TTC549 (cell line): ENCODE data around the gene CATSPERD.
"Not testable (repeated sequence)": the region's sequence is repeated elsewhere in the genome, so short reads cannot be mapped to it uniquely, and the experiment has no call there.

Experiments used
- FAIRE-seq: peaks from 2 replicates; lab custom pipeline; 2012; peaks lifted over from hg19 to GRCh38; lab: Jason Lieb, UNC

The CATSPERD gene

DNA sequence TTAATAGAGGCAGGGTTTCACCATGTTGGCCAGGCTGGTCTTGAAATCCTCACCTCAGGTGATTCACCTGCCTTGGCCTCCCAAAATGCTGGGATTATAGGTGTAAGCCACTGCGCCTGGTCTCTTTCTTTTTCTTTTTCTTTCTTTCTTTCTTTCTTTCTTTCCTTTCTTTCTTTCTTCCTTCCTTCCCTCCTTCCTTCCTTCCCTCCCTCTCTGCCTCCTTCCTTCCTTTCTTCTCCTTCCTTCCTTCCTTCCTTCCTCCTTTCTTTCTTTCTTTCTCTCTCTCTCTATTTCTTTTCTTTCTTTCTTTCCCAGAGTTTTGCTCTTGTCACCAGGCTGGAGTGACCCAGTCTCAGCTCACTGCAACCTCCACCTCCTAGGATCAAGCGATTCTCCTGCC, 12.7 kb downstream of the CATSPERD start:
- FAIRE-seq: not testable (repeated sequence)

DNA sequence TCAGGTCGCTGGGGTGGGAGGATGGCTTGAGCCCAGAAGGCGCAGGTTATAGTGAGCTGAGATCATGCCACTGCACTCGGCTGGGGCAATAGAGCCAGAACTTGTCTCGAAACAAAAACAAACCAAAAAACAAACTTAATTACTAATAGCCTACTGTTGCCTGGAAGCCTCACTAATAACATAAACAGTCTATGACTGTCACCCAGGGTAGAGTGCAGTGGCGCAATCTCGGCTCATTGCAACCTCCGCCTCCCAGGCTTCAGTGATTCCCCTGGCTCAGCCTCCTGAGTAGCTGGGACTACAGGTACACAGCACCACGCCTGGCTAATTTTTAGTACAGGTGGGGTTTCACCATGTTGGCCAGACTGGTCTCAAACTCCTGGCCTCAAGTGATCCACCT, 18.0 kb downstream of the CATSPERD start:
- no peak for FAIRE-seq

DNA sequence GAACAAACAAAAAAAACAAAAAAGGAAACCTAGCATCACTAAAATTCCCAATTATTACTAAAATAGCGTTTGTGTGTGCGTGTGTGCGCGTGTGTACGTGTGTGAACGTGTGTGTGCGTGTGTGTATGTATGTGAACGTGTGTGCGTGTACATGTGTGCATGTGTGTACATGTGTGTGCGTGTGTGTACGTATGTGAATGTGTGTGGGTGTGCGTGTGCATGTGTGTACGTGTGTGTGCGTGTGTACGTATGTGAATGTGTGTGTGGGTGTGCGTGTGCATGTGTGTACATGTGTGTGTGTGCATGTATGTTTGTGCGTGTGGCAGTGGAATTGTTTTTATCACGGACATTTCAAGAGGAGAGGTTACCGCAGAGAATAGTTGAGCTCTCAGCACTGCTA, 21.6 kb downstream of the CATSPERD start:
- no peak for FAIRE-seq

DNA sequence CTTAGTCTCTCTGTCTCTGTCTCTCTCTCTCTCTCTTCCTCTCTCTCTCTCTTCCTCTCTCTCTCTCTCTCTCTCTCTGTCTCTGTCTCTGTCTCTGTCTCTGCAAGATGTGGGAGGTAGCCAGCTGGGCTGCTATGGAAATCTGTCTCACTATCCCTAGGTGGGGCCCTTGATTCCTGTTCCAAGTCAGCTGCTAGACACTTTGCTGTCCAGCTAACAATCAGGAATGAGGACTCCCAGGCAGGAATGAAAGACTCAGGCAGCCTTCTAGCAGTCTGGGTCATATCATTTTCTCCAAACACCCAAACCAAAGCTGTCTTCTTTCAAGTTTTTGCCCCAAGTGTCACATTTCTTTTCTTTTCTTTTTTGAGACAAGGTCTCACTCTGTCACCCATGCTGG, 23.2 kb downstream of the CATSPERD start:
- no peak for FAIRE-seq

DNA sequence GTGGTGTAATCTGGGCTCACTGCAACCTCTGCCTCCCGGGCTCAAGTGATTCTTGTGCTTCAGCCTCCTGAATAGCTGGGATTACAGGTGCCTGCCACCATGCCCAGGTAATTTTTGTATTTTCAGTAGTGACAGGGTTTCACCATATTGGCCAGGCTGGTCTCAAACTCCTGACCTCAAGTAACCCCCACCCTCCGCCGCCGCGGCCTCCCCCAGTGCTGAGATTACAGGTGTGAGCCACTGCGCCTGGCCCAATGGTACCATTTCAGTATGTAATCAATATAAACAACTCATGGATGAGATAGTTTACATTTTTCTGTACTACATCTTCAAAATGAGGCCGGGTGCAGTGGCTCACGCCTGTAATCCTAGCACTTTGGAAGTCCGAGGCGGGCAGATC, 24.6 kb downstream of the CATSPERD start:
- FAIRE-seq: not testable (repeated sequence)

DNA sequence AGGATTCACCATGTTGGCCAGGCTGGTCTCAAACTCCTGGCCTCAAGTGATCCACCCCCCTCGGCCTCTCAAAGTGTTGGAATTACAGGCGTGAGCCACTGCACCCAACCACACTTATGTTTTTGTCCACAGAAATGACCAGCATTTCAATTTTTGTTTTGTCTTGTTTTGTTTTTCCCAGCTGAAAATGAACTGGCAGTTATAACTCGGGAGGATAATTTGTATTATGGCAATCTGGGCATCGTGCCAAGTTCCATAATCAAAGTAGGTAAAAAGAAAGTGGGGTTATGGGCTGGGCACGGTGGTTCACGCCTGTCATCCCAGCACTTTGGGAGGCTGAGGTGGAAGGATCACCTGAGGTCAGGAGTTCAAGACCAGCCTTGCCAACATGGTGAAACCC, 28.5 kb downstream of the CATSPERD start:
- FAIRE-seq: not testable (repeated sequence)

DNA sequence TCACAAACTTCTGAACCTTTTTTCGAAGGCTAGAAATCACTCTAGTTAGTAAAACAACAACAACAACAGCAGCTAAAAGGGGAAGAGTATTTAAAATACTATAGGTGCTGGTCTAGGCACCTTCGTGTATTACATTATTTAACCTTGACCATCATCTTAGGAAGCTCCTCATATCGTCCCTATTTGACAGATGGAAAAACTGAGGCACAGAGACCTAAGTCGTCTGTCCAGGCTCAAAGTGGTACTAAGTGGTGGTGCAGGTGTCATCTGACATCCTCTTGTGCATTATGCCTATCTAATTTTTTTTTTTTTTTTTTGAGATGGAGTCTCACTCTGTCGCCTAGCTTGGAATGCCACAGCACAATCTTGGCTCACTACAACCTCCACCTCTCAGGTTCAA, 29.1 kb downstream of the CATSPERD start:
- FAIRE-seq: no peak

DNA sequence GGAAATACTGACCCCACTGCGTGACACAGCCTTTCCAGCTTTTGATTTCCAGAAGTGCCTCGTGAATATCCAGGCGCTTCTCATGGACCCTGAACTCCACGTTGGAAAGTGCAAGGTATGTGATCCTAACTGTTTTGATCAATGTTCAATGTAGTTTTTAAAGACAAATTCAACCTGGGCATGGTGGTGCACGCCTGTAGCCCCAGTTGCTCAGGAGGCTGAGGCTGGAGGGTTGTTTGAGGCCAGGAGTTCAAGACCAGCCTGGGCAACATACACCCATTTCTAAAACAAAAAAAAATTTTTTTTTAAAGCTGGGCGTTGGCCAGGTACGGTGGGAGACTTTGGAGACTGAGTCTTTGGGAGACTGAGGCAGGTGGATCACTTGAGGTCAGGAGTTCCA, 31.3 kb downstream of the CATSPERD start:
- no peak for FAIRE-seq

DNA sequence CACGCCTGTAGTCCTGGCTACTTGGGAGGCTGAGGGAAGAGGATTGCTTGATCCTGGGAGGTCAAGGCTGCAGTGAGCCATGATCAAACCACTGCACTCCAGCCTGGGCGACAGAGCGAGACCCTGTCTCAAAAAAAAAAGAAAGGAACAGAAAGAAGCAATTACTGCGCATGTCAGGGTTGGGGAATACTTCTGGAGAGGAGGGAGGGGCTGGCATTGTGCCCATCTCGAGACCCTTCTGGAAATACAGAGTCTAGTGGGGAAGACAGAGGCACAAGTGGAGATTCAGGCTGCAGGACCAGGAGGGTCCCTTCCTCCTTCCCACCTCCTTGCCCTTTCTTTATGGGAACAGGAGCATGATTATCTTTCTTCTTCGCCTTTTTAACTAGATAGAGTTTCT, 33.3 kb downstream of the CATSPERD start:
- FAIRE-seq: no peak

DNA sequence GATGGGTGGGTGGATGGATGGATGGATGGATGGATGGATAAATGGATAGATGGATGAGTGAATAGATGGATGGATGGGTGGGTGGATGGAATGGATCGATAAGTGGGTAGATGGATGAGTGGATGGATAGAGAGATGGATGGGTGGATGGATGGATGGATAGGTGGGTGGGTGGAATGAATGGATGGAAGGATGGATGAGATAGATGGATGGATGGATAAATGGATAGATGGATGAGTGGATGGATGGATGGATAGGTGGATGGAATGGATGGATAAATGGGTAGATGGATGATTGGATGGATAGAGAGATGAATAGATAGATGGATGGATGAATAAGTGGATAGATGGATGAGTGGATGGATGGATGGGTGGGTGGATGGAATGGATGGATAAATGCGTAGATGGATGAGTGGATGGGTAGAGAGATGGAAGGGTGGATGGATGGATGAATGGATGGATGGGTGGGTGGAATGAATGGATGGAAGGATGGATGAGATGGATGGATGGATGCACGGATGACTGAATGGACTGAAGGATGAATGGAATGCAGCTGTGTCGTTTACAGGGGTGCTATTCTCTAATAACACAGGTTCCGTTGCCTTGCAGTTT, 42.3 kb downstream of the CATSPERD start:
- FAIRE-seq: no peak

DNA sequence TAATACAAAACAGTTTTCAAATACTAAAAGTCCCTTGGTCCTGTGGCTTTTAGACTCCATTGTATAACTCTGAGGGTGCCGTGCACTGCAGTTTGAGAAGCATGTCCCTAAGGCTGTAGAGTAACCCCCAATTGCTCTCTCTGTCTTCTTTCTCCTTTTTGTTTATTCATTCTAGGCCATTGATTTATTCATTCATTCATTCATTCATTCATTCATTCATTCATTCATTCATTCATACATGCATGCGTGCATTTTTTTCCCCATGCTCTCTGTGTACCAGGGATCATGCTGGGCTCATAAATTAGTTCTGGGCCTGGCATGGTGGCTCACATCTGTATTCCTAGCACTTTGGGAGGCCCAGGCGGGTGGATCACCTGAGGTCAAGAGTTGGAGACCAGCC, 44.8 kb downstream of the CATSPERD start:
- no peak for FAIRE-seq

DNA sequence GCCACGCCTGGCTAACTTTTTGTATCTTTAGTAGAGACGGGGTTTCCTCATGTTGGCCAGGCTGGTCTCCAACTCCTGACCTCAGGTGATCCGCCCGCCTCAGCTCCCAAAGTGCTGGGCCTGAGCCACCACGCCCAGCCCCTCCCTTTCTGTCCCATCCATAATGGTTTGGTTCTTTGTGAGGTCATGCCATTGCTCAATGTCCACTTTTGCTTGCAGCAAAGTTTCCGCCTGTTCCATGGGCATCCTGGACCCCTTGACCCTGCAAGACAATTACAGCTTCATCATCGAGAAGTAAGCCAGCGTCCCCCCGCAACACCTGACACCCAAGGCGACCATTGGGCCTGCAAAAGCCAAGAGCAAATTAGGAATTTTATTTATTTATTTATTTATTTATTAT, 47.5 kb downstream of the CATSPERD start:
- no peak for FAIRE-seq

DNA sequence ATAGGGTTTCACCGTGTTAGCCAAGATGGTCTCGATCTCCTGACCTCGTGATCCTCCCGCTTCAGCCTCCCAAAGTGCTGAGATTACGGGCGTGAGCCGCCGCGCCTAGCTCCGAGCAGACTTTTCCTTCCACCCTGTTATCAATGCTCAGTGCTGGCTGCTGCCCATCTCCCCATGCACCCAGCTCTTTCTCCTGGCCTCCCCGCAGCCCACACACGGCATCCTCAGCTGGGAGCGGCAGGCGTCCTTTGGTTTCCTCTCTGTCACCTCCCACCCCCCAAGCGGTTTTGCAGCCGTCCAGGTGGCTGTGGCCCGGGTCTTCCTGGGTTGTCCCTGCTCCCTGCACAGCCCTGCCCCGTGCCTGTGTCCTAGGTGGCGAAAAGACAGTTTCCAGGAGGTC, 52.0 kb downstream of the CATSPERD start:
- FAIRE-seq: no peak

DNA sequence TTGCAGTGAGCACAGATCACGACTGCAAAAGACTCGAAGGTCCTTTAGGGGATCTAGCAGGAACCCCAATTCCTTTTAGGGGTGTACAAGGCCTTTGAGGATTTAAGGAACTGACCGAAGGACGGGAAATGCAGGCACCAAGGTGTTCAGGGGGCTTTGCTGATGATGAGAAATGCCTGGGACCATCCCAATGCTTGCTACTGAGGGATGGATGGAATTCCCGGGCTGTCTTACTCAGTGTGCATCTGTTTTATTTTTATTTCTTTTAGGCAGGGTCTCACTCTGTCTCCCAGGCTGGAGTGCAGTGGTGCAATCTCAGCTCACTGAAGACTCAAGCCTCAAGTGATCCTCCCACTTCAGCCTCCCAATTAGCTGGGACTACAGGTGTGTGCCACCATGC, 52.8 kb downstream of the CATSPERD start:
- no peak for FAIRE-seq

DNA sequence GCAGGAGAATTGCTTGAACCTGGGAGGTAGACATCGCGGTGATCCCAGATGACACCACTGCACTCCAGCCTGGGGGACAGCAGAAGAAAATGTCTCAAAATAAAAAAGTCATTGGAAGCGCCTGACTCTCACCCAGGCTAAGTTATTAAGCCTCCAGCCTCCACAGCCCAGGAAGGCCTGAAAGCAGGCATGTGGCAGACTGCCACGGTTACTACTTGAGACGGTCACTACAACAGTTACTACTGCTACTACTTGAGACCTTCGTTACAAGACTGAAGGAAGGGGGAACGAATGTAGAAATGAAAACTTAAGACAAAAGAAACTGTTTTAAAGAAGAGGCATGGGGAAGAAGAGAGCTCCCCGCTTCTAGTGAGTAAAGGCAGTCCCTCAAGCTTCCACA, 54.5 kb downstream of the CATSPERD start:
- FAIRE-seq: no peak

DNA sequence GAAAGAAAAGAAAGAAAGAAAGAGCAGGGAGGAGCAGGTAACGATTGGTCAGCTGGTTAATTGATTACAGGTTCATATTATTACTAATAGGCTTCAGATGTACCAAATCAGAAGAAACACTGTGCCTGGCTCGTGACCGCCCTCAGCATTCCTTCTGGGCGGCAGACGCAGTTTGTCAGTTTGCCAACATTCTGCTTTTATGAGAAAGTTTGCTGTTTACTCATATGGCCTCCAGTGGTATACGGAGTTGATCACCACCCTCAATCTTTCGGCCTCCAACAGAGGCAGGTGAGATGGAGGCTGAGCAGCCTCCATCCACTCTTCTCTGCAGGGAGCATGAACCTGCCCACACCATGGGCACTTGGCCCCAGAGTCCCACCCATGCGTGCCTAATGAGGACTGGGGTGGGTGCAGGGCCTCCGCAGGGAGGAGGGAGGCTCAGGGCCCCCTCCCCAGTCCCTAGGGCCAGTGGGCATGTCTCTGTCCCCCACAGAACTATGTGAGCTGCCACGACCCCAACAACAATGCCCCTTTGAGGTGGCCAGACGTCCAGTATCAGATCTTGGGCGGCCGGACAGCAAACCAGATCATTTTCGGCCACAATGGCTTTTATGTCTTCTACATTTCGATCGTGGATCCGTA, 55.4 kb downstream of the CATSPERD start:
- FAIRE-seq: no peak

DNA sequence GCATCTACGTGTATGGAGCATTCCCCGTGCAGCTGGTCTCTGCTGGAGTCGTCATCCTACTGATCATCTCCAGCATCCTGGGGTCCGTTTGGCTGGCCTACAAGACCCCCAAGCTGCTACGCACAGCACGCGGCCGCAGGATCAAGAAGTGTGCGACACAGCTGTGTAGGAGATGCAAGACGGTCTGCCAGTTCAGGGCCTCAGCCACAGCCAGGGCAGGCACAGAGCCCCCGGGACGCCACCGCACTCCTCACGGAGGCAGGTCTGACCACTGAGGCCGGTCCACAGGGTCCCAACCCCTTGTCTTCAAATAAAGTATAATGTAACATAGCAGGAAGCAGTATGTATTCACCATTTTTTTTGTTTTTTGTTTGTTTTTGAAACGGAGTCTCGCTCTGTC, 58.0 kb downstream of the CATSPERD start:
- no peak for FAIRE-seq

DNA sequence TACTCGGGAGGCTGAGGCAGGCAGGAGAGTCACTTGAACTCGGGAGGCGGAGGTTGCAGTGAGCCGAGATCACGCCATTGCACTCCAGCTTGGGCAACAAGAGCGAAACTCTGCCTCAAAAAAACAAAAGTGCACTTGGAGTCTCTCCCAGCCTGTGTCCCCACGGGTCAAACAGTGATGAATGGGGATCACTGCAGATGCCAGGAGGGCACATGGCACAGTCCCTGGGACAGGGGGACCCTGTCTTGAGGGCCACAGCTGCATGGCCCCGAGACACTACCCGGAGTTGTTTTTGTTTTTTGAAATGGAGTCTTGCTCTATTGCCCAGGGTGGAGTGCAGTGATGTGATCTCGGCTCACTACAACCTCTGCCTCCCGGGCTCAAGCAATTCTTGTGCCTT, 60.5 kb downstream of the CATSPERD start:
- FAIRE-seq: not testable (repeated sequence)

DNA sequence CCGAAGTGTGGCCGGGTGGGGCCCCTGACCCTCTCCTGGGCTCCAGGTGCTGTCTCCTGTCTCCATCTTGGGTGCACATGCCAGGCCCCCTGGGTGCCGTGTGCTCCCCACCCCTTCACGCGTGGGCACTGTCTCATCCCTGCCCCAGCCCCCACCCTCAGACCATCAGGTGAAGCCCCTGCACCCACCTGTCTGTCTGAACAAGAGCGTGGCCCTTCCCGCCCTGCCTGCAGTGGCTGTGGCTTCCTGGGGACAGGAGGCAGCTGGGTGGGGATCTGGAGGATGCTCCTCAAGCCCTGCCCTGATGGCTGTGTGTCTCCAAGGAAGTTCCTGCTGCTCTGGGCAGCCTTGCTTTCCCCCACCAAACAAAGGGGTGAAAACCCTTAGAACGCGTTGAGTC, 61.9 kb downstream of the CATSPERD start:
- FAIRE-seq: no peak

DNA sequence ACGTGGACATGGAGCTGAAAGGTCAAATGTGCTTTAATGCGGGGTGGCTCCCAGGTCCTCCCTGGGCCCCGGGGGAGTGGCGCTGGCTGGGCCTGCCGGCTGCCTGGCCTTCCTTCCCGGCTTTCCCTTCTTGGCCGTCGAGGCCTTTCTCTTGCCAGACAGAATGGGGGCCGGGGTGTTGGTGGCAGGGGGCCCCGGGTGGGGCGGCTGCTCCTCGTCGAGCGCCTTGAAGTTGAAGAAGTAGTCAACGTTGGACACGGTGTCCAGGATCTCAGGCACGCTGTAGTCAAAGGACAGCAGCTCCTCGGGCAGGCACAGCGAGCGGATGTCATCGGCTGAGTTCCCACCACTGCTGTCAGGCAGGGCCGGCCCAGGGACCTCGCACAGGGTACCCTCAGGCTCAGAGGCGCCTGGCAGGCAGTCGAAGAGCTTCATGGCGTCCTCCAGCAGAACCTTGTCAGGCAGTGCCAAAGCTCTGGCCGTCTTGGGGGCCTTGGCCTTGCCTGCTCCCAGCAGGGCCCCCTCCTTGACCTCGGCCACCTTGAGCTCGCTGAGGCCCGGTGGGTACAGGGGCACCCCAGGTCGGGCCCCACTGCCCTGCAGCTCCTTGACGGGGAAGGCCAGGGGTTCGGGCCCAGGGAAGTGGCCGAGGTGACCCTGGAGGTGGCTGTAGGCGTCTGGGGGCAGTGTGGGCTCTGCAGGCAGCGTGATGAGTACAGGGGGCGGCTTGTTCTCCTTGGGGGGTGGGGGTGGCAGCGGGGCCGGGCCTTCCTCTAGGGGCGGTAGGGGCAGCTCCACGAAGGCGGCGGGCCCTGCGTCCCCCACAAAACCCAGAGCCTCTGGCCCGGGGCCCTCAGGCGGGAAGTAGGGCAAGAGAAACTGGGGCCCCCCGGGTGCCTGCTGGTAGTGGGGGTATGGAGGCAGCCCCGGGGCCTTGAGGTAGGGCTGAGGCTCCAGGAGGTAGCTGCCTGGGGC, 62.8 kb downstream of the CATSPERD start:
- no peak for FAIRE-seq

DNA sequence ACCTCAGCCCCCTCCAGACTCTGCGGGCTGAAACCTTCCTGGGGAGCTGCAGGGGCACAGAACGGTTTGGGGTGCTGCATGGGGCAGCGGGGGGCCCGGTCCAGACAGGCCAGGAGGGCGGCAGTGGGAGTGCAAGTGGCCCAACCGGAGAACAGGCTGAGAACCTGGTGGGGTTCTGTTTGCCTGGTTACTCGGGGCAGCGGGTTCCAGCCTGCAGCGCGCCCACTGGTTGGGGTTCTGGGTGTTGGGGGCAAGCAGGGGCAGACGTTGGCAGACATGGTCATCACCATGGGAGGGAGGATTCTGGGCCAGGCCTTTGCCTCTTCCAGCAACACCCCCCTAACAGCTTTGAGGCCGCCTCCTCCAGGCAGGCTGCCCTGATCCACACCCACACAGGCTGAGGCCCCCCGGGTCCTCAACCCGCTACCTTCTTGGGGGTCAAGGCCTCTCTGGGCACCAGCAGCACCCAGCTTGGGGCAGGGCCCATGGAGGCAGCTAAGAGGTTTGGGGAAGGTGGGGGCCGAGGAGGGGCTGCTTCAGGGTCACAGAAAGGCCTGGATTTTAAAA, 64.2 kb downstream of the CATSPERD start, which contains the start of gene PRR22:
TSS of gene PRR22 (minus strand) at position 166 of the 567 bp plus-strand sequence. CDS start at position 80, 86 bp downstream.
- FAIRE-seq: no peak

DNA sequence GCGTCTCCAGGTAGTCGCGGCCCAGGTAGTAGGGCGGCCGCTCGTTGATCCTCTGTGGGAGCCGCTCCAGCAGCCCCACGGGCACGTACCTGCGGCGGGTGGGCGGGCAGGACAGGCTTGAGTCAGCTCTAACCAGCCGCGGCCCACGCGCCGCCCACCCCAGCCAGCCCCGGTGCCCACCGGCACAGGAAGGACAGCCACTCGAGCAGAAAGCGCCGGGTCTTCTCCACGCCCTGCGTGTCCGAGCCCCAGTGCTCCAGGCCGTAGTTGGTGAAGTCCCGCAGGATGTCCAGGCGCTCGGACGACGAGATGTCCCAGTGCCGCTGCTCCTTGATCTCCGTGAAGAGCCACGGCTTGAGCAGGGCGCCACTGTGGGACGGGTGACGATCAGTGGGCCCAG, 65.0 kb downstream of the CATSPERD start:
- FAIRE-seq: no peak
